HFFc6 (cell line): ENCODE measurements around the gene MTERF4. TPM values are rescaled to one million over a fixed set of nuclear protein-coding genes. Genes with fewer than 3 reads are reported as not detected.

Experiments used
- DNase-seq: peaks from one replicate; pipeline ENCODE4 v3.0.0-alpha.2; 2018
- H3K27ac Mint-ChIP-seq: 2 replicates; pipeline ENCODE4 v1.8.0; 2020; ENCODE audit warnings: mild to moderate bottlenecking, mixed read lengths
- H3K27me3 Mint-ChIP-seq: 2 replicates; pipeline ENCODE4 v1.8.0; 2021; ENCODE audit warnings: mild to moderate bottlenecking, moderate library complexity, mixed read lengths; ENCODE audit not compliant: insufficient read depth
- H3K36me3 Mint-ChIP-seq: 2 replicates; pipeline ENCODE4 v1.8.0; 2021; ENCODE audit warnings: low read depth, mixed read lengths
- H3K4me1 Mint-ChIP-seq: 2 replicates; pipeline ENCODE4 v1.8.0; 2020; ENCODE audit warnings: low read depth, mixed read lengths
- H3K4me3 Mint-ChIP-seq: 2 replicates; pipeline ENCODE4 v1.8.0; 2020; ENCODE audit warnings: mild to moderate bottlenecking, moderate library complexity, mixed read lengths
- H3K9me3 Mint-ChIP-seq: 2 replicates; pipeline ENCODE4 v1.8.0; 2020; ENCODE audit warnings: mild to moderate bottlenecking, mixed read lengths
- total RNA-seq, 6 experiments: library from RNA; stranded (reverse); fragmentation: NEBNext Ultra II Directional; extraction: Animal tissue kit (Norgen Biotek cat#: 25700); gene quantifications; 2 replicates in 1 of 6; 3 replicates in 5 of 6; pipeline ENCODE4 v1.2.3, GENCODE V29; 2021
- TF ChIP-seq, protein P1 (sequence below): fragments of 200-600 bp; sonication (generic); IDR thresholded peaks from 2 replicates; pipeline ENCODE4 v1.5.0; 2021; ENCODE audit warnings: antibody characterized with exemption, mild to moderate bottlenecking

Gene MTERF4
- total RNA-seq, 6 experiments from 2014 or later = 17.2 to 20.6 (median 17.9) TPM

DNA sequence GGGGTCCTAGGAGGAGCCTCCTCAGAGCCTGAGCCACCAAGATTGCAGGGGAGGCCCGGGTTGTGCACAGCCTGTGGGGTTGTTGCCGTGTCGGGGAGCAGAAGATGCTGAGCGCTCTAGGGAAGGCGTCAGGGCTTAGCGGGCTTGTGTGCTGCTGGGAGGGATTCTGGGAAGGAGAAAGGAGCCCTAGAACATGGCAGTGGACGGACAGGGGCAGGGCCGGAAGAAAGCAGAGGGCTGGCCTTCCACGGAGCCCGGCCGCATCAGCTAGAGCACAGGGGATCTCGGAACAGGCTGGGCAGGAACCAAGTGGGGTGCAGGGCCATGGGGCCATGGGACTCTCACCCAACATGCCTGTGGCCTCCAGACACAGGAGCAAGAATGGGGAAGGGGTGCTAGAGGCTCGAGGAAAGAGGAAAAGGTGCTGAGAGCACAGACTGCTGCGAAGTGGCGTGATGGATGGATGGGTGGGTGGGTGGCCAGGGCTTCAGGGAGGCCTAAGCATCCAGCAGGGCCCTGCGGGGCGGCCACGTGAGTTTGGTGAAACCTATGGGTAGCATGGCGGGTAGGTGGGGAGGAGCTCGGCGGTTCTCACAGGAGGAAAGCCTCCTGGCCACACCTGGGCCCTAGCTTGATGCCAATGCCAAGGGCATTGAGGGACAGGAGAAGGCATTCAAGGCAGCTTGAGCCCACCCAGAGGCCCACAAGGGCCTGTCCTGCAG lies 35.8 kb downstream of the MTERF4 start:
- H3K9me3 Mint-ChIP-seq = no peaks in the 10 kb centered on the region
- H3K36me3 Mint-ChIP-seq = no peaks in the 10 kb centered on the region
- no peaks in the 10 kb centered on the region for H3K4me1 Mint-ChIP-seq
- TF ChIP-seq, protein P1, sequence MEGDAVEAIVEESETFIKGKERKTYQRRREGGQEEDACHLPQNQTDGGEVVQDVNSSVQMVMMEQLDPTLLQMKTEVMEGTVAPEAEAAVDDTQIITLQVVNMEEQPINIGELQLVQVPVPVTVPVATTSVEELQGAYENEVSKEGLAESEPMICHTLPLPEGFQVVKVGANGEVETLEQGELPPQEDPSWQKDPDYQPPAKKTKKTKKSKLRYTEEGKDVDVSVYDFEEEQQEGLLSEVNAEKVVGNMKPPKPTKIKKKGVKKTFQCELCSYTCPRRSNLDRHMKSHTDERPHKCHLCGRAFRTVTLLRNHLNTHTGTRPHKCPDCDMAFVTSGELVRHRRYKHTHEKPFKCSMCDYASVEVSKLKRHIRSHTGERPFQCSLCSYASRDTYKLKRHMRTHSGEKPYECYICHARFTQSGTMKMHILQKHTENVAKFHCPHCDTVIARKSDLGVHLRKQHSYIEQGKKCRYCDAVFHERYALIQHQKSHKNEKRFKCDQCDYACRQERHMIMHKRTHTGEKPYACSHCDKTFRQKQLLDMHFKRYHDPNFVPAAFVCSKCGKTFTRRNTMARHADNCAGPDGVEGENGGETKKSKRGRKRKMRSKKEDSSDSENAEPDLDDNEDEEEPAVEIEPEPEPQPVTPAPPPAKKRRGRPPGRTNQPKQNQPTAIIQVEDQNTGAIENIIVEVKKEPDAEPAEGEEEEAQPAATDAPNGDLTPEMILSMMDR = no peak
- no peak overlapping the region for H3K4me3 Mint-ChIP-seq
- peaks cover 15% of the 10 kb centered on the region for H3K27me3 Mint-ChIP-seq
- no peak overlapping the region for H3K27ac Mint-ChIP-seq
- no peak for DNase-seq

DNA sequence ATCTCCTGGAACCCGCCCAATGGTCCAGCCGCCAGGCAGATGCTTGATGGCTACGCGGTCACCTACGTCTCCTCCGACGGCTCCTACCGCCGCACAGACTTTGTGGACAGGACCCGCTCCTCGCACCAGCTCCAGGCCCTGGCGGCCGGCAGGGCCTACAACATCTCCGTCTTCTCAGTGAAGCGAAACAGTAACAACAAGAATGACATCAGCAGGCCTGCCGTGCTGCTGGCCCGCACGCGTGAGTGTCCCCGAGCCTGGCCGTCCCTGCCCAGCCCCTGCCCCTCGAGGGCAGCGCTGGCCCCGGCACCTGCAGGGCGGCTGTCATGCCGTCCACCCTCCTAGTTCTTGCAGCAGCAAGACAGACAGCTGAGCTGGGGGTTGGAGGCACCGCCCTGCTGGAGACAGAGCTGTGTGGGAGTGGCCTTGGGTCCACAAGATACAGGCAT lies 36.7 kb downstream of the MTERF4 start:
- Mint-ChIP-seq H3K36me3 (no peaks in the 10 kb centered on the region), H3K4me1 (no peaks in the 10 kb centered on the region), H3K27ac (no peak overlapping the region), H3K27me3 (peaks cover 15% of the 10 kb centered on the region), H3K4me3 (no peak overlapping the region), H3K9me3 (no peaks in the 10 kb centered on the region)
- TF ChIP-seq, protein P1 = no peak
- no peak for DNase-seq

GRCh38 chr2:241064802-241065354 lies 37.2 kb downstream of the MTERF4 start:
- H3K36me3 Mint-ChIP-seq = no peaks in the 10 kb centered on the region
- H3K27me3 Mint-ChIP-seq = peaks cover 14% of the 10 kb centered on the region
- TF ChIP-seq, protein P1 = no peak
- H3K9me3 Mint-ChIP-seq = no peaks in the 10 kb centered on the region
- H3K4me3 Mint-ChIP-seq = no peak overlapping the region
- H3K27ac Mint-ChIP-seq = no peak overlapping the region
- DNase-seq = no peak
- H3K4me1 Mint-ChIP-seq = no peaks in the 10 kb centered on the region

DNA sequence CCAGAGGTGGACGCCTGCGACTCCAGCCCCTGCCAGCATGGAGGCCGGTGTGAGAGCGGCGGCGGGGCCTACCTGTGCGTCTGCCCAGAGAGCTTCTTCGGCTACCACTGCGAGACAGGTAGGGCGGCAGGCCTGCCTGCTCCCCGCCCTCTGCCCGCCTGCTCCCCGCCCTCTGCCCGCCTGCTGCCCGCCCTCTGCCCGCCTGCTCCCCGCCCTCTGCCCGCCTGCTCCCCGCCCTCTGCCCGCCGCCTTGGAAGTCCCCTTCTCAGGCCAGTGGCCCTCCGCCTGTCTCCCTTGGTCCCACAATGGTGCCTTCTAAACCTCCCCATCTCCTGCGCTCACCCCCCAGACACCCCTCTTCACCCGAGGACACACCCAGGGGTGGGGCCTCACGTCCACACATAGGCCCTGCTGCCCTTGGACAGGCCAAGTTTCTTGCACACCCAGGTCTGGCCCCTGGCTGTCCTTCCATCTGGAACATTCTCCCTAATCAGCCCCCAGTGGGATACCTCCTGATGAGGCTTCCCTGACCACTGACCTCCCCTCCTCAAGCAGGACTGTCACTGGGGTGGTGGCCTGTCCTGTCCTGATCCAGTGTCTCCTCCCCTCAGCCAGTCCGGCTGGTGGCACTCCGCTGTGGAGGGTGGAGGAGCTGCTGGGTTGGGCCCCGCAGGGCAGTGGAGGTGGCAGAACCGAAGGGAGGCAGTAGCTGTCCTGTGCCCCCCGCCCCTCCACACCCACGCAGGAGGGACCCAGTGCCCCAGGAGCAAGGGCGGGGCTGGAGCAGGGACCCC lies 37.9 kb downstream of the MTERF4 start:
- TF ChIP-seq, protein P1 = no peak
- Mint-ChIP-seq H3K27ac (no peak overlapping the region), H3K27me3 (peaks cover 17% of the 10 kb centered on the region), H3K4me3 (no peak overlapping the region), H3K36me3 (no peaks in the 10 kb centered on the region), H3K4me1 (no peaks in the 10 kb centered on the region), H3K9me3 (no peaks in the 10 kb centered on the region)
- no peak for DNase-seq

DNA sequence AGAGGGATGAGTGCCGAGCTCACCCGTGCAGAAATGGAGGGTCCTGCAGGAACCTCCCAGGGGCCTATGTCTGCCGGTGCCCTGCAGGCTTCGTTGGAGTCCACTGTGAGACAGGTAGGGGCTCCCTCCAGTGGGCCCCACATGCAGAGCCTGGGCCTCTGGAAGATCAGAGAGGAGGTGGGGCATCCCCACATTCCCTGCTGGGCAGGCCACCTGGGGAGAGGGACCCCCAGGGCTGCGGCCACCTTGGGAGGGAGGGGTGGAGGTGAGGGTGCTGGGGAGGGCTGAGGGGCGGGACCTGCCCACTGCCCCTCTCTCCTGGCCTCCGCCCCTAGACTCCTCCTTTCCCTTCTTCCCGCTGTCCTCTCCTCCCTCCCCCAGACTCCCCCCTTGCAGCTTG lies 38.5 kb downstream of the MTERF4 start:
- Mint-ChIP-seq H3K36me3 (no peaks in the 10 kb centered on the region), H3K27me3 (peaks cover 21% of the 10 kb centered on the region), H3K4me1 (no peaks in the 10 kb centered on the region), H3K27ac (no peak overlapping the region), H3K9me3 (no peaks in the 10 kb centered on the region), H3K4me3 (no peak overlapping the region)
- TF ChIP-seq, protein P1 = no peak; the same call in 1 of the 2 replicates
- no peak for DNase-seq
